HG03457 (cell line): Measurements from ENCODE around the gene RALB.
A peak's percentile ranks its signal among the peaks of the same experiment; 100 is the strongest.
"Not testable (repeated sequence)": the region's sequence is repeated elsewhere in the genome, so short reads cannot be mapped to it uniquely, and the experiment has no call there.

Experiments
- ATAC-seq: cut with Tn5 transposase; IDR thresholded peaks from one replicate; pipeline ENCODE4 v1.9.1; 2021; ENCODE audit warnings: moderate number of reproducible peaks; ENCODE audit not compliant: unreplicated experiment

RALB gene

GRCh38 chr2:120224735-120225548 lies 27.7 kb upstream of the RALB start:
- ATAC-seq, result no peak

GRCh38 chr2:120225549-120226065 lies 27.0 kb upstream of the RALB start:
- no peak for ATAC-seq

- no peak for ATAC-seq
Observed at GRCh38 chr2:120226316-120226715, 26.3 kb upstream of the RALB start.

- no peak for ATAC-seq
Observed at GRCh38 chr2:120227111-120227991, 25.3 kb upstream of the RALB start.

- no peak for ATAC-seq
Observed at GRCh38 chr2:120228503-120228902, 24.1 kb upstream of the RALB start.

- no peak for ATAC-seq
Observed at GRCh38 chr2:120229341-120229740, 23.3 kb upstream of the RALB start.

- no peak for ATAC-seq
Observed at GRCh38 chr2:120230515-120231471, 21.9 kb upstream of the RALB start.

- ATAC-seq, result peak; percentile 5
Observed at GRCh38 chr2:120231564-120231973, 21.1 kb upstream of the RALB start.

- peak; percentile 77 for ATAC-seq
Observed at GRCh38 chr2:120231974-120232635, 20.5 kb upstream of the RALB start.

- ATAC-seq, result no peak
Observed at GRCh38 chr2:120233292-120233691, 19.4 kb upstream of the RALB start.

- ATAC-seq, result not testable (repeated sequence)
Observed at GRCh38 chr2:120235158-120235557, 17.5 kb upstream of the RALB start.

GRCh38 chr2:120235681-120236080 lies 17.0 kb upstream of the RALB start:
- ATAC-seq, result no peak

- no peak for ATAC-seq
Observed at GRCh38 chr2:120236316-120236715, 16.3 kb upstream of the RALB start.

- ATAC-seq, result no peak
Observed at GRCh38 chr2:120236791-120237190, 15.9 kb upstream of the RALB start.

- ATAC-seq, result no peak
Observed at GRCh38 chr2:120237491-120237902, 15.2 kb upstream of the RALB start.

GRCh38 chr2:120238728-120239487 lies 13.7 kb upstream of the RALB start:
- ATAC-seq, result no peak

- ATAC-seq, result no peak
Observed at GRCh38 chr2:120239488-120240287, 13.0 kb upstream of the RALB start.

GRCh38 chr2:120240901-120241429 lies 11.7 kb upstream of the RALB start:
- no peak for ATAC-seq
